IMR-90 (cell line): ENCODE results near the gene CHRM5. TPM values are rescaled to one million over a fixed set of nuclear protein-coding genes. Genes with fewer than 3 reads are reported as not detected.

Source experiments
- ATAC-seq: fragments of 200-7000 bp; cut with Tn5 transposase; 2 replicates; pipeline ENCODE4 v1.9.1; 2020; ENCODE audit warnings: low read depth, mild to moderate bottlenecking, moderate library complexity
- BruUV-seq: library from RNA; stranded (reverse); fragments of 400-500 nt; replicated peaks from 2 replicates; lab custom pipeline; 2021; lab: Mats Ljungman, UMichigan
- CTCF ChIA-PET: fragments of 300-600 bp; formaldehyde crosslinking; extraction: SDS; loops from one replicate; lab custom pipeline; 2021; ENCODE audit warnings: antibody characterized with exemption; lab: Yijun Ruan, JAX
- POLR2A ChIA-PET: fragments of 300-600 bp; sonication (Branson Sonifier 250); formaldehyde crosslinking; loops from one replicate; lab custom pipeline; 2022; ENCODE audit warnings: antibody characterized with exemption; ENCODE audit not compliant: unreplicated experiment; lab: Charles Lee
- DNase-seq: peaks from one replicate; pipeline ENCODE4 v3.0.0; 2013
- H2AFZ ChIP-seq: replicated peaks from 2 replicates; pipeline ENCODE3; 2013; ENCODE audit warnings: low read length, mild to moderate bottlenecking; ENCODE audit not compliant: poor library complexity
- H2AK5ac ChIP-seq: 2 replicates; pipeline ENCODE4 v1.6.1; 2013; ENCODE audit warnings: low read depth, low read length, inconsistent platforms
- H2AK9ac ChIP-seq: replicated peaks from 2 replicates; pipeline ENCODE3; 2013; ENCODE audit warnings: mild to moderate bottlenecking, low read depth, low read length, moderate library complexity; ENCODE audit not compliant: poor library complexity
- H2BK120ac ChIP-seq: 2 replicates; pipeline ENCODE4 v1.6.1; 2013; ENCODE audit warnings: low read depth, low read length, inconsistent platforms
- H2BK15ac ChIP-seq: 3 replicates; pipeline ENCODE4 v1.6.1; 2013; ENCODE audit warnings: low read depth, low read length, inconsistent platforms
- H2BK20ac ChIP-seq: 2 replicates; pipeline ENCODE4 v1.6.1; 2013; ENCODE audit warnings: low read depth, mild to moderate bottlenecking, inconsistent platforms, low read length, moderate library complexity
- H2BK5ac ChIP-seq: 2 replicates; pipeline ENCODE4 v1.6.1; 2013; ENCODE audit warnings: mild to moderate bottlenecking, low read depth, low read length, inconsistent platforms; ENCODE audit not compliant: poor library complexity, severe bottlenecking
- H3K14ac ChIP-seq: replicated peaks from 2 replicates; pipeline ENCODE4 v1.6.1; 2013; ENCODE audit warnings: low read depth, low read length, inconsistent platforms
- H3K18ac ChIP-seq: 2 replicates; pipeline ENCODE4 v1.6.1; 2013; ENCODE audit warnings: low read depth, low read length, control low read depth
- H3K23ac ChIP-seq: 2 replicates; pipeline ENCODE4 v1.6.1; 2013; ENCODE audit warnings: low read depth, low read length, inconsistent platforms
- H3K27ac ChIP-seq: 2 replicates; pipeline ENCODE4 v1.5.1; 2013; ENCODE audit warnings: mild to moderate bottlenecking, control low read depth, low read length; ENCODE audit not compliant: insufficient read depth
- H3K27me3 ChIP-seq: 2 replicates; pipeline ENCODE4 v1.6.1; 2013; ENCODE audit warnings: low read length; ENCODE audit not compliant: control insufficient read depth, insufficient read depth
- H3K36me3 ChIP-seq: 2 replicates; pipeline ENCODE4 v1.6.1; 2013; ENCODE audit warnings: low read length, mixed read lengths; ENCODE audit not compliant: control insufficient read depth, insufficient read depth
- H3K4ac ChIP-seq: 2 replicates; pipeline ENCODE4 v1.6.1; 2013; ENCODE audit warnings: low read depth, low read length, inconsistent platforms
- H3K4me1 ChIP-seq: 2 replicates; pipeline ENCODE4 v1.6.1; 2013; ENCODE audit warnings: low read length, mixed read lengths; ENCODE audit not compliant: control insufficient read depth, insufficient read depth
- H3K4me2 ChIP-seq: 2 replicates; pipeline ENCODE4 v1.6.1; 2013; ENCODE audit warnings: low read depth, mild to moderate bottlenecking, control low read depth, low read length, moderate library complexity
- H3K4me3 ChIP-seq: 2 replicates; pipeline ENCODE4 v1.5.1; 2013; ENCODE audit warnings: low read depth, mild to moderate bottlenecking, control low read depth, low read length, moderate library complexity; ENCODE audit not compliant: insufficient read depth
- H3K56ac ChIP-seq: 2 replicates; pipeline ENCODE4 v1.6.1; 2013; ENCODE audit warnings: low read length, inconsistent platforms; ENCODE audit not compliant: insufficient read depth; ENCODE audit errors: extremely low read depth
- H3K79me1 ChIP-seq, 2 experiments: 2 replicates each; pipeline ENCODE4 v1.6.1; 2013; ENCODE audit warnings: low read length in 2 of 2, inconsistent platforms in 1 of 2, low read depth in 1 of 2
- H3K9ac ChIP-seq: 2 replicates; pipeline ENCODE4 v1.6.1; 2013; ENCODE audit warnings: low read depth, low read length, control low read depth
- H3K9me1 ChIP-seq: 2 replicates; pipeline ENCODE4 v1.6.1; 2013; ENCODE audit warnings: low read length, inconsistent platforms; ENCODE audit not compliant: insufficient read depth
- H3K9me3 ChIP-seq: 2 replicates; pipeline ENCODE4 v1.6.1; 2013; ENCODE audit warnings: low read length; ENCODE audit not compliant: control insufficient read depth, insufficient read depth
- H4K20me1 ChIP-seq: 2 replicates; pipeline ENCODE4 v1.6.1; 2013; ENCODE audit warnings: low read length, inconsistent platforms; ENCODE audit not compliant: insufficient read depth
- H4K5ac ChIP-seq: 2 replicates; pipeline ENCODE4 v1.6.1; 2013; ENCODE audit warnings: mild to moderate bottlenecking, low read depth, low read length, control low read depth
- H4K8ac ChIP-seq, 2 experiments: 2 replicates each; pipeline ENCODE4 v1.6.1; 2013; ENCODE audit warnings: low read depth in 2 of 2, low read length in 2 of 2, control low read depth in 1 of 2, inconsistent platforms in 1 of 2
- H4K91ac ChIP-seq: 2 replicates; pipeline ENCODE4 v1.6.1; 2013; ENCODE audit warnings: low read depth, low read length, inconsistent platforms; ENCODE audit not compliant: insufficient read depth
- BHLHE40 ChIP-seq: fragments of 150-350 bp; IDR thresholded peaks from 2 replicates; pipeline ENCODE4 v1.6.1; 2016; ENCODE audit warnings: mild to moderate bottlenecking, low read depth, low read length
- CEBPB ChIP-seq: IDR thresholded peaks from 2 replicates; pipeline ENCODE4 v1.6.1; 2012; ENCODE audit warnings: low read depth, low read length, improper control_type of control experiment
- CHD1 ChIP-seq: IDR thresholded peaks from 2 replicates; pipeline ENCODE4 v1.6.1; 2012; ENCODE audit warnings: low read depth, low read length, improper control_type of control experiment
- CTCF ChIP-seq: conservative IDR thresholded peaks from 2 replicates; pipeline ENCODE4 v1.5.1; 2012; ENCODE audit warnings: mild to moderate bottlenecking, low read depth, low read length, improper control_type of control experiment
- ELK1 ChIP-seq: fragments of 150-350 bp; IDR thresholded peaks from 2 replicates; pipeline ENCODE4 v1.6.1; 2016; ENCODE audit warnings: low read depth, mild to moderate bottlenecking, low read length, moderate library complexity, borderline replicate concordance
- FOS ChIP-seq: fragments of 150-350 bp; IDR thresholded peaks from 2 replicates; pipeline ENCODE4 v1.6.1; 2016; ENCODE audit warnings: low read depth, low read length
- MAFK ChIP-seq: IDR thresholded peaks from 2 replicates; pipeline ENCODE4 v1.6.1; 2012; ENCODE audit warnings: low read depth, low read length, improper control_type of control experiment
- MAZ ChIP-seq: IDR thresholded peaks from 2 replicates; pipeline ENCODE4 v1.6.1; 2012; ENCODE audit warnings: low read depth, mild to moderate bottlenecking, low read length, improper control_type of control experiment, moderate library complexity, borderline replicate concordance
- MXI1 ChIP-seq: IDR thresholded peaks from 2 replicates; pipeline ENCODE4 v1.6.1; 2012; ENCODE audit warnings: low read depth, mild to moderate bottlenecking, low read length, moderate library complexity, borderline replicate concordance
- NFE2L2 ChIP-seq: fragments of 150-350 bp; IDR thresholded peaks from 2 replicates; pipeline ENCODE4 v1.6.1; 2016; ENCODE audit warnings: low read depth, mild to moderate bottlenecking, low read length
- POLR2A ChIP-seq: IDR thresholded peaks from 2 replicates; pipeline ENCODE4 v1.6.1; 2012; ENCODE audit warnings: mild to moderate bottlenecking, low read depth, low read length
- RAD21 ChIP-seq: IDR thresholded peaks from 2 replicates; pipeline ENCODE4 v1.6.1; 2012; ENCODE audit warnings: low read length, improper control_type of control experiment
- RCOR1 ChIP-seq: IDR thresholded peaks from 2 replicates; pipeline ENCODE4 v1.6.1; 2012; ENCODE audit warnings: mild to moderate bottlenecking, low read length, improper control_type of control experiment; ENCODE audit not compliant: insufficient replicate concordance
- RFX5 ChIP-seq: IDR thresholded peaks from 2 replicates; pipeline ENCODE4 v1.8.0; 2012; ENCODE audit warnings: low read depth, mild to moderate bottlenecking, low read length, moderate library complexity
- SMC3 ChIP-seq: fragments of 150-350 bp; IDR thresholded peaks from 2 replicates; pipeline ENCODE4 v1.6.1; 2016; ENCODE audit warnings: low read depth, mild to moderate bottlenecking, antibody characterized with exemption, low read length, moderate library complexity
- USF2 ChIP-seq: fragments of 150-350 bp; IDR thresholded peaks from 2 replicates; pipeline ENCODE4 v1.6.1; 2017; ENCODE audit warnings: mild to moderate bottlenecking, antibody characterized with exemption, low read length, low read depth
- WGBS, 2 experiments: methylation state at CpG; one replicate each; pipeline versions ENCODE4 v1.1.5 to v1.1.7; 2013; ENCODE audit warnings: missing lambda C conversion rate in 2 of 2; ENCODE audit not compliant: insufficient read length in 1 of 2; ENCODE audit errors: extremely low coverage in 2 of 2; 5-methylcytosine and 5-hydroxymethylcytosine counted together
- dilution Hi-C: fragments of 300-500 bp; cut with HindIII; formaldehyde crosslinking; loops from one replicate; pipeline ENCODE4 v1.14.3; 2018; ENCODE audit warnings: low sequenced_read_pairs; ENCODE audit not compliant: unreplicated experiment
- in situ Hi-C: fragments of 300-500 bp; cut with MboI; formaldehyde crosslinking; loops from 3 replicates; pipeline ENCODE4 v1.14.3; 2019; ENCODE audit warnings: low sequenced_read_pairs, inconsistent platforms, mixed read lengths
- intact Hi-C: fragments of 100-400 bp; cut with micrococcal nuclease; formaldehyde crosslinking; loops from 2 replicates; pipeline ENCODE4 v1.10.0; 2022
- polyA plus RNA-seq, 3 experiments: library from polyadenylated mRNA; depleted of rRNA; stranded (reverse); fragments of >200 nt; gene quantifications; 2 replicates each; pipeline ENCODE4 v1.2.3, GENCODE V29; 2012; ENCODE audit warnings: low replicate concordance in 1 of 3
- total RNA-seq: library from RNA; depleted of rRNA; stranded (reverse); fragments of >200 nt; gene quantifications from 2 replicates; pipeline ENCODE4 v1.2.3, GENCODE V29; 2012

Gene CHRM5
- total and polyA plus RNA-seq, 2 of the 4 experiments (the other 2 are of a cell fraction), result under 0.01 to 0.03 TPM

- Histone ChIP-seq H3K9me3 (no peaks in the 10 kb centered on the region), H4K91ac (no peak overlapping the region), H2BK5ac (no peak overlapping the region), H3K27ac (no peak overlapping the region), H3K27me3 (no peaks in the 10 kb centered on the region), H3K9me1 (no peaks in the 10 kb centered on the region), H3K4me3 (no peak overlapping the region), H3K18ac (no peak overlapping the region), H3K9ac (no peak overlapping the region), H2BK120ac (no peak overlapping the region), H2BK15ac (no peak overlapping the region), H3K4me2 (no peak overlapping the region; the same call in 1 of the 2 replicates), H3K23ac (no peak overlapping the region), H2AK9ac (no peak overlapping the region), H3K14ac (no peak overlapping the region), H4K20me1 (no peaks in the 10 kb centered on the region), H3K56ac (no peak overlapping the region), H3K79me1 (no peaks in the 10 kb centered on the region; a peak in 2 of 4 replicates), H3K36me3 (no peaks in the 10 kb centered on the region), H2AFZ (no peak overlapping the region), H4K8ac (no peak overlapping the region), H2BK20ac (no peak overlapping the region), H2AK5ac (no peak overlapping the region), H4K5ac (no peak overlapping the region), H3K4me1 (no peaks in the 10 kb centered on the region), H3K4ac (no peak overlapping the region)
- TF ChIP-seq MAFK (no peak), USF2 (no peak), SMC3 (no peak), MAZ (no peak), POLR2A (no peak), RAD21 (no peak), RCOR1 (no peak), BHLHE40 (no peak), NFE2L2 (no peak), CEBPB (no peak), CHD1 (no peak), CTCF (no peak), FOS (no peak), MXI1 (no peak), RFX5 (no peak), ELK1 (no peak)
- in situ Hi-C loops (no loop called here), intact Hi-C loops (no loop called here), dilution Hi-C loops (no loop called here)
- 20% methylated on average over 2 of the region's 4 CpGs; no CpG with 5 or more reads in 1 of the 2 experiments for WGBS, 2 experiments
- ChIA-PET CTCF (no interaction called here), POLR2A (no interaction called here)
- ATAC-seq (no peak), DNase-seq (no peak)
- BruUV-seq, result no TSS peak
These were observed 42.0 kb upstream of the CHRM5 start for GRCh38 chr15:33926260-33926659.
